ENCODE data around the gene PTPN5.

Gene PTPN5

DNA sequence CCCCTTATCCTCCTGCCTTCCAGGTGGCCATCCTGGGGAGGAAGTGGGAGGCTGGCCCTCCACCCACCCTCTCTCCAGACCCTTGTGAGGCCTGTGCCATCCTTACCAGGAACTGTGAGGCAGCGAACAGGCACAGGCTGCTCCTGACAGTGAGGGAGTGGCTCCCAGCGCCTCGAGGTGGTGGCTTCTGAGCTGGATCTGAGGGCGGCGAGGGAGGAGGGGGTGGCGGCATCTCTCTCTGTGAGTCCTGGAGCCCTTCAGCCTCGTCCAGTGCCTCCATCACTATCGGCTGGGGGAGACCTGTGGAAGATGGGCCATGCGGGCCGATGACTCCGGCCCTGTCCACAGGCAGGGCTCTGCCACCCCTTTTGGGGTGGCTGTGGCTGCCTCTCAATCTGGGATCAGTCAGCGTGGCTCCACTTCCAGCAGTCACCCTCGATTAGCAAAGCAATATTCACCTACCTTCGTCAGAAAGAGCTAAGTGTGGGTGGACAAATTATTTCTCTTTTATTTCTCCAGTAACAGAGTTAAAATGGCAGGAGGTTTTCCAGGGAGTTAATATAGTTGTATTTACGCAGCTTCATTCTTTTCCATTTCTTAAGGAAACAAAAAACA lies 47.6 kb downstream of the PTPN5 start:
- TF ChIP-seq, protein P1, sequence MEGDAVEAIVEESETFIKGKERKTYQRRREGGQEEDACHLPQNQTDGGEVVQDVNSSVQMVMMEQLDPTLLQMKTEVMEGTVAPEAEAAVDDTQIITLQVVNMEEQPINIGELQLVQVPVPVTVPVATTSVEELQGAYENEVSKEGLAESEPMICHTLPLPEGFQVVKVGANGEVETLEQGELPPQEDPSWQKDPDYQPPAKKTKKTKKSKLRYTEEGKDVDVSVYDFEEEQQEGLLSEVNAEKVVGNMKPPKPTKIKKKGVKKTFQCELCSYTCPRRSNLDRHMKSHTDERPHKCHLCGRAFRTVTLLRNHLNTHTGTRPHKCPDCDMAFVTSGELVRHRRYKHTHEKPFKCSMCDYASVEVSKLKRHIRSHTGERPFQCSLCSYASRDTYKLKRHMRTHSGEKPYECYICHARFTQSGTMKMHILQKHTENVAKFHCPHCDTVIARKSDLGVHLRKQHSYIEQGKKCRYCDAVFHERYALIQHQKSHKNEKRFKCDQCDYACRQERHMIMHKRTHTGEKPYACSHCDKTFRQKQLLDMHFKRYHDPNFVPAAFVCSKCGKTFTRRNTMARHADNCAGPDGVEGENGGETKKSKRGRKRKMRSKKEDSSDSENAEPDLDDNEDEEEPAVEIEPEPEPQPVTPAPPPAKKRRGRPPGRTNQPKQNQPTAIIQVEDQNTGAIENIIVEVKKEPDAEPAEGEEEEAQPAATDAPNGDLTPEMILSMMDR (IDR thresholded peaks at IDR 0.05; ENCODE audit: low read length, missing control alignments) = no peak
- DNase-seq (ENCODE audit: low read depth) = no peak
- no peak overlapping the region for H3K4me3 ChIP-seq (replicated peaks; ENCODE audit: low read depth, low read length)

DNA sequence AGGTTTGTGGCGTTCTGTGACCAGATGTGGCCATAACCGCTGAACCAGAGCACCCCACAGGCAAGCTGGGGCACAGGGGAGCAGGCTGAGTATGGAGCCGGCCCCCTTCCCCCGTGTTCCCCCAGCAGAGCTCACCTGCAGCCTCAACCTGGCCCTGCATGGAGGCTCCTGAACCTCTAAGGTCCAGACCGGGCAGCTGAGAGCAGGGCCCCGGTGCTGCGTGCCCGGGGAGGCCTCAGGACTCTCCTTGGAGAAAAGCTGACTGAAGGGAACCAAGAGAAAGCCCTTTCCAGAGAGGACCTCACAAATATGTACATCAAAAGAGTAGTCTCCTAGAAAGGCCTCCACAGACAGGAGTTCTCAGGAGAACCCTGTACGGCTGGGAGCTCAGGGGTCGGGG lies 48.2 kb downstream of the PTPN5 start:
- TF ChIP-seq, protein P1 (IDR thresholded peaks at IDR 0.05; ENCODE audit: low read length, missing control alignments) = no peak
- no peak overlapping the region for H3K4me3 ChIP-seq (replicated peaks; ENCODE audit: low read depth, low read length)
- DNase-seq (ENCODE audit: low read depth) = no peak

DNA sequence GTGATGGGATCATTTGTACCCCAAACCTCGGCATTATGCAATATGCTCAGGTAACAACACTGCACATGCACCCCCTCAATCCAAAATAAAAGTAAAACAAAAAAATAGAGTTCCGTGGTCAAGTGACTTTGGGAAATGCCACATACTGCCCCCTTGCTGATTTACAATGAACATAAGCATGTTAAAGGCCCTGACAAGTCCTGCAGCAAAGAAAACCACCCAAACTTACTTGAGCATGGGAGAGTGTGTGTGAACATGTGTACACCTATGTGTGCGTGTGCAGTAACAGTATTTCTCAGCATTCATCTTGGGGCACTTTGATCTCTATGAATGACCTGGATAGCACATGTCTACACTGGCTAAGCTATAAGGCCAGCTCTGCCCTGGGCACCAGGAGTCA lies 49.8 kb downstream of the PTPN5 start:
- TF ChIP-seq, protein P1 (IDR thresholded peaks at IDR 0.05; ENCODE audit: low read length, missing control alignments) = no peak
- no peak for DNase-seq (ENCODE audit: low read depth)
- no peak overlapping the region for H3K4me3 ChIP-seq (replicated peaks; ENCODE audit: low read depth, low read length)

DNA sequence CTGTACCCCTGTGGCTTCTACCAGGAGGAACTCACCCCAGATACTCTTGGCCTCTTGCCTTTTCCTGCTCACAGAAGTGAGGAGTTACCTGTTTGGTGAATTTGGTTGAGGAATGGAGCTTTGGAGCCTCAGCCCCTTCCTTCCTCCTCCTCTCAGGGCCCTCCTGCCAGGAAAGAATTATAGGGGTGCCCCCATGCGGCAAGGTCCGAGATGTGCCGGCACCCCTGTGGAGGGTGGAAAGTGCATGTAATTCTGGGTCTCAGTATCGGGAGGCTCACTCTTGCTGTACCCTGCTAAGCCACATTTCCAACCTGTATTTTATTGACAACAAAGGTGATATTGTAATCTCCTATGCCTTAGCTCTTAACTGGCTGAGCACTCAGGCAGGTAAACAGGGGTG lies 51.9 kb downstream of the PTPN5 start:
- no peak for DNase-seq (ENCODE audit: low read depth)
- no peak overlapping the region for H3K4me3 ChIP-seq (replicated peaks; ENCODE audit: low read depth, low read length)
- TF ChIP-seq, protein P1 (IDR thresholded peaks at IDR 0.05; ENCODE audit: low read length, missing control alignments) = no peak

DNA sequence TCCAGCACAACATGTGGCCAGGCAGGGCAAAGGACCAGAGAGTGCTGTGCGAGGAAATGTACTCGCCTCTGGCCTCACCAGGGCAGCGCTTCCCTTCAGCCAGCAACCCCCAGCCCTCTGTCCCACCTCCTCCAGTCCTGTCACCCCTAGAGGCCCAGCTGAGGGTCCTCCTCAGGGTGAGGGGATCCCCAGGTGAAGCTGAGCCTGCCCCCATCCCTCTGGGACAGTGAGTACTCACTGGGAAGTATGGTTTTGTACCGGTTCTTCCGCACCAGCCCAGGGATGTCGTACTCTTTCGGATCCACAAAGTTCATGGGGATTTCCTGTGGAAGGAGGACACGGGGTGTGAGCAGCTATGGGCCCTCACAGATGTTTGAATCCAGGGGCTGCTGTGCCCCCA lies 54.0 kb downstream of the PTPN5 start:
- H3K4me3 ChIP-seq (replicated peaks; ENCODE audit: low read depth, low read length) = no peak overlapping the region
- no peak for DNase-seq (ENCODE audit: low read depth)
- TF ChIP-seq, protein P1 (IDR thresholded peaks at IDR 0.05; ENCODE audit: low read length, missing control alignments) = no peak

DNA sequence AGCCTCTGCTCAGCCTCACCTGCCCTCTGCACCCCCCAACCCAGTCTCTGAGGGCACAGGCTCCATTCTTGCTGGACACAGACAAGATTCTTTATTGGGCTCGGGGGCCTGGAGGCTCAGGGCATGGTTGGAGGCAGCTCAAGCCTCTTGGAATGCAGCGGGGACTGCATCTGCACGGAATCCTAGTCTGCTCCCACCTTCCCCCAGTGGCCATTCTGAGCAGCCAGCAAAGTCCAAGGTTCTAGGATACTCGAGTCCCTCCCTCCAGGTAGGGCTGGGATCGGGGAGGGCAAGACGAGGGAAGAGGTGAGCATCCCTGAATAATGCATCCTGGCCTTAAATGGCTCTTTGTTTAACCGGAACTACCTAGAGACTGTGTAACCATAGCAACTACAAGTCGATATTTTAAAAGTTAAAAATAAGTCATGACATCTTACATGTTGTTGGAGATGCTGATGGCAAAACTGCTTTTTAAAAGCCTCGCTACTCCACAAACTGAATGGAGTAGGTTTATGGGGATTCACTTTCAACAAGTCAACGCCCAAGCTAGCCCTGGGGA lies 54.9 kb downstream of the PTPN5 start:
- TF ChIP-seq, protein P1 (IDR thresholded peaks at IDR 0.05; ENCODE audit: low read length, missing control alignments) = no peak
- no peak overlapping the region for H3K4me3 ChIP-seq (replicated peaks; ENCODE audit: low read depth, low read length)
- DNase-seq (ENCODE audit: low read depth) = no peak

DNA sequence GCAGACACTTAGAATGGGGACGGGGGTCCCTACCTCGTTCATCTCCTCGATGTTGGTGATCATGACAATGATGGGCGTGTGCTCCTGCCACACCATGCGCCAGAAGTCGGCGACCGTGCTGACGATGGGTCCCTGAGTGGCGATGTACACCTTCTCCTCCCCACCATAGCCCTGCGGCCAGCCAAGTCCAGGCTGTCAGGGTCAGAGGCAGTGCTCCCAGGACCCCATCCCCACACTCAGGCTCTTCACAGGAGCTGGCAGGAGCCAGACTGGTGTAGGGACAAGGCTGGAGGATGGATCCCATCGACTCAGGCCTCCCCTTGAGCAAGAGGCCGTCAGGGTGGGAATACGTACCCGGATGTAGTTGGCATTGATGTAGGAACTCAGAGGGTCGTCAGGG lies 58.4 kb downstream of the PTPN5 start:
- TF ChIP-seq, protein P1 (IDR thresholded peaks at IDR 0.05; ENCODE audit: low read length, missing control alignments) = no peak
- DNase-seq (ENCODE audit: low read depth) = no peak
- H3K4me3 ChIP-seq (replicated peaks; ENCODE audit: low read depth, low read length) = no peak overlapping the region

Measured in fibroblast of pulmonary artery (primary cell).